WTC11 (cell line): ENCODE measurements around the gene CIB1. TPM values are rescaled to one million over a fixed set of nuclear protein-coding genes. Genes with fewer than 3 reads are reported as not detected.
A peak's percentile ranks its signal among the peaks of the same experiment; 100 is the strongest.

Source experiments
- ATAC-seq: fragments of 200-7000 bp; cut with Tn5 transposase; 2 replicates; pipeline ENCODE4 v1.10.0; 2021; ENCODE audit warnings: mild to moderate bottlenecking, moderate library complexity
- CTCF ChIA-PET: fragments of 300-600 bp; sonication (Branson Sonifier 250); formaldehyde crosslinking; loops from one replicate; lab custom pipeline; 2021; ENCODE audit warnings: antibody characterized with exemption; lab: Charles Lee
- POLR2A ChIA-PET: fragments of 350-600 bp; sonication (Branson Sonifier 250); formaldehyde crosslinking; loops from one replicate; lab custom pipeline; 2021; ENCODE audit warnings: antibody characterized with exemption; lab: Charles Lee
- DNase-seq: peaks from one replicate; pipeline ENCODE4 v3.0.0; 2021; ENCODE audit warnings: low spot score
- H3K27ac Mint-ChIP-seq: 2 replicates; pipeline ENCODE4 v1.8.0; 2021; ENCODE audit warnings: mixed read lengths
- H3K27me3 Mint-ChIP-seq: 2 replicates; pipeline ENCODE4 v1.8.0; 2021; ENCODE audit warnings: low read depth, mild to moderate bottlenecking, moderate library complexity, mixed read lengths
- H3K36me3 Mint-ChIP-seq: 2 replicates; pipeline ENCODE4 v1.8.0; 2021; ENCODE audit warnings: mixed read lengths
- H3K4me1 Mint-ChIP-seq: 2 replicates; pipeline ENCODE4 v1.8.0; 2022; ENCODE audit warnings: mixed read lengths
- H3K4me3 Mint-ChIP-seq: 2 replicates; pipeline ENCODE4 v1.8.0; 2021; ENCODE audit warnings: mild to moderate bottlenecking, moderate library complexity, mixed read lengths
- H3K9me3 Mint-ChIP-seq: 2 replicates; pipeline ENCODE4 v1.8.0; 2021; ENCODE audit warnings: mixed read lengths
- FOXJ3 ChIP-seq: sonication (generic); formaldehyde crosslinking; IDR thresholded peaks from 2 replicates; pipeline ENCODE4 v1.9.0; 2021; ENCODE audit warnings: missing genetic modification reagents, mild to moderate bottlenecking, borderline replicate concordance
- GRHL2 ChIP-seq: fragments of 250-450 bp; sonication (Bioruptor Pico); IDR thresholded peaks from 2 replicates; pipeline ENCODE4 v1.8.0; 2022; ENCODE audit warnings: mild to moderate bottlenecking, moderate library complexity; ENCODE audit not compliant: insufficient replicate concordance, severe bottlenecking
- KAT7 ChIP-seq: sonication (generic); formaldehyde crosslinking; IDR thresholded peaks from 2 replicates; pipeline ENCODE4 v1.8.1; 2023; ENCODE audit warnings: missing genetic modification reagents, mild to moderate bottlenecking, borderline replicate concordance
- RELA ChIP-seq: sonication (generic); formaldehyde crosslinking; IDR thresholded peaks from 2 replicates; pipeline ENCODE4 v1.8.1; 2022; ENCODE audit warnings: missing genetic modification reagents, mild to moderate bottlenecking, borderline replicate concordance
- TEAD4 ChIP-seq: sonication (generic); formaldehyde crosslinking; IDR thresholded peaks from 2 replicates; pipeline ENCODE4 v1.8.0; 2022; ENCODE audit warnings: mild to moderate bottlenecking, missing genetic modification reagents
- ZNF138 ChIP-seq: sonication (generic); formaldehyde crosslinking; conservative IDR thresholded peaks from 2 replicates; pipeline ENCODE4 v1.8.1; 2022; ENCODE audit warnings: mild to moderate bottlenecking, moderate library complexity, missing genetic modification reagents
- ZNF263 ChIP-seq: sonication (generic); formaldehyde crosslinking; IDR thresholded peaks from 2 replicates; pipeline ENCODE4 v1.8.1; 2022; ENCODE audit warnings: low read depth, mild to moderate bottlenecking, moderate library complexity, missing genetic modification reagents
- ZNF317 ChIP-seq: sonication (generic); formaldehyde crosslinking; IDR thresholded peaks from 2 replicates; pipeline ENCODE4 v1.8.1; 2023; ENCODE audit warnings: low read depth, mild to moderate bottlenecking, moderate library complexity, missing genetic modification reagents, borderline replicate concordance
- total RNA-seq: library from RNA; stranded (reverse); gene quantifications from 3 replicates; pipeline ENCODE4 v1.2.3, GENCODE V29; 2021
- TF ChIP-seq, protein P1 (sequence below): sonication (generic); formaldehyde crosslinking; IDR thresholded peaks from 2 replicates; pipeline ENCODE4 v1.8.1; 2023; ENCODE audit warnings: mild to moderate bottlenecking, missing genetic modification reagents, borderline replicate concordance
- TF ChIP-seq, protein P2 (sequence below): sonication (generic); formaldehyde crosslinking; IDR thresholded peaks from 2 replicates; pipeline ENCODE4 v1.8.1; 2022; ENCODE audit warnings: mild to moderate bottlenecking, missing genetic modification reagents, moderate library complexity, borderline replicate concordance

Gene CIB1
- total RNA-seq, 1 experiment from 2014 or later, result 29.6 TPM

DNA sequence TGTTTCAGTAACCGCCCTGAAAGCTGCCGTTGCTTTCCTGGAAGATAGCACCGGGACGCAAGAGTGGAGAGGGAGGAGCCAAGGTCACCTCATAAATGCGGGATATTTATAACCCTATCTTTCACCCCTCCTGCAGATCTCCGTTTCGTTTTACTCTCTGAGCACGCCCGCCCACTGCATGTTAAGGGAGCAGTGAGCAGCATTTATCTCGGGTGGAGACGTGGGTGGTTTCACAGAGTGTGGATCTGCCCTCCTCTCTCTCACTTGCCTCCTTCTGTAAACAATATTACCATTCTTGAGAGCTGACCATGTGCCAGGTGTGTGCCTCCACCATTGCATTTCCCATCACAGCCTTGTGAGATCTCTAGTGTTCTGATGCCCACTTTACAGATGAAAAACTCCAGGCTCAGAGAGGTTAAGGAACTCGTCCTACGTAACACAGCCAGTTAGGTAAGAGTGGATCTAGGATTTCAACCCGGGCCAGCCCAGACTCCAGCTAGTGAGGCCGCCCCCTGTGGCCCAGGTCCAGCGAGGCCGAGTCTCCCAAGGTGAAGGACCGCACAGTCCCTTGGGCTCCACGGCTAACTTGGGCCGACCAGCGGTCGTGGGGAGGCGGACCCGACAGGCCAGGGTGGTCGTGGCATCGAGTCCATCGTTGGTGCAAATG, 49.5 kb downstream of the CIB1 start (continued):
- TF ChIP-seq, protein P1, sequence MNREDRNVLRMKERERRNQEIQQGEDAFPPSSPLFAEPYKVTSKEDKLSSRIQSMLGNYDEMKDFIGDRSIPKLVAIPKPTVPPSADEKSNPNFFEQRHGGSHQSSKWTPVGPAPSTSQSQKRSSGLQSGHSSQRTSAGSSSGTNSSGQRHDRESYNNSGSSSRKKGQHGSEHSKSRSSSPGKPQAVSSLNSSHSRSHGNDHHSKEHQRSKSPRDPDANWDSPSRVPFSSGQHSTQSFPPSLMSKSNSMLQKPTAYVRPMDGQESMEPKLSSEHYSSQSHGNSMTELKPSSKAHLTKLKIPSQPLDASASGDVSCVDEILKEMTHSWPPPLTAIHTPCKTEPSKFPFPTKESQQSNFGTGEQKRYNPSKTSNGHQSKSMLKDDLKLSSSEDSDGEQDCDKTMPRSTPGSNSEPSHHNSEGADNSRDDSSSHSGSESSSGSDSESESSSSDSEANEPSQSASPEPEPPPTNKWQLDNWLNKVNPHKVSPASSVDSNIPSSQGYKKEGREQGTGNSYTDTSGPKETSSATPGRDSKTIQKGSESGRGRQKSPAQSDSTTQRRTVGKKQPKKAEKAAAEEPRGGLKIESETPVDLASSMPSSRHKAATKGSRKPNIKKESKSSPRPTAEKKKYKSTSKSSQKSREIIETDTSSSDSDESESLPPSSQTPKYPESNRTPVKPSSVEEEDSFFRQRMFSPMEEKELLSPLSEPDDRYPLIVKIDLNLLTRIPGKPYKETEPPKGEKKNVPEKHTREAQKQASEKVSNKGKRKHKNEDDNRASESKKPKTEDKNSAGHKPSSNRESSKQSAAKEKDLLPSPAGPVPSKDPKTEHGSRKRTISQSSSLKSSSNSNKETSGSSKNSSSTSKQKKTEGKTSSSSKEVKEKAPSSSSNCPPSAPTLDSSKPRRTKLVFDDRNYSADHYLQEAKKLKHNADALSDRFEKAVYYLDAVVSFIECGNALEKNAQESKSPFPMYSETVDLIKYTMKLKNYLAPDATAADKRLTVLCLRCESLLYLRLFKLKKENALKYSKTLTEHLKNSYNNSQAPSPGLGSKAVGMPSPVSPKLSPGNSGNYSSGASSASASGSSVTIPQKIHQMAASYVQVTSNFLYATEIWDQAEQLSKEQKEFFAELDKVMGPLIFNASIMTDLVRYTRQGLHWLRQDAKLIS, result no peak
- TF ChIP-seq, protein P2, sequence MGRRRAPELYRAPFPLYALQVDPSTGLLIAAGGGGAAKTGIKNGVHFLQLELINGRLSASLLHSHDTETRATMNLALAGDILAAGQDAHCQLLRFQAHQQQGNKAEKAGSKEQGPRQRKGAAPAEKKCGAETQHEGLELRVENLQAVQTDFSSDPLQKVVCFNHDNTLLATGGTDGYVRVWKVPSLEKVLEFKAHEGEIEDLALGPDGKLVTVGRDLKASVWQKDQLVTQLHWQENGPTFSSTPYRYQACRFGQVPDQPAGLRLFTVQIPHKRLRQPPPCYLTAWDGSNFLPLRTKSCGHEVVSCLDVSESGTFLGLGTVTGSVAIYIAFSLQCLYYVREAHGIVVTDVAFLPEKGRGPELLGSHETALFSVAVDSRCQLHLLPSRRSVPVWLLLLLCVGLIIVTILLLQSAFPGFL (CRISPR knock-in tag), result no peak
- TF ChIP-seq RELA (CRISPR knock-in tag) (no peak), ZNF317 (CRISPR knock-in tag) (no peak), KAT7 (0 out of 2 replicates have a peak, but pooled peaks have one; percentile 28), TEAD4 (CRISPR knock-in tag) (no peak), FOXJ3 (CRISPR knock-in tag) (no peak)
- TF ChIP-seq, all 79 proteins: peak for 4

DNA sequence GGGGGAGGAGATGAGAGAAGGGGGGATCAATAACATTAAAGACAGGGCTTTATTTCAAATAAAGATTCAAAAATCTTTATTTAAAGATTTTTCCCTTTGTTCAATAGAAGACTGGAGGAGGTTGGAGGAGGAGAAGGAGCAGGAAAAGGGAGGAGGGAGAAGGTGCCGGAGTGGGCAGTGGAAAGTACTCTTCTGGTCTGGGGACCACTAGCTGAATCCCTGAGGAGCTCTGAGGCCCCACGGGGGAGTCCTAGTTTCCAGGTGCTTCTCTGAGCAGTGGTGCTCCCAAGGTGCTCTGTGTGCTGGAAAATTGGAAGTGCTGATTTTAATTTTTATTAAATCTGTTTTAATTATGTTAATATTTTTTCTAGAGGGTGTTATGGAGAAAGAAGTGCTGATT, 52.0 kb downstream of the CIB1 start:
- Mint-ChIP-seq H3K36me3 (no peaks in the 10 kb centered on the region), H3K27ac (no peak overlapping the region), H3K9me3 (no peaks in the 10 kb centered on the region), H3K27me3 (no peaks in the 10 kb centered on the region; the same call in 1 of the 2 replicates), H3K4me3 (no peak overlapping the region), H3K4me1 (peaks cover 41% of the 10 kb centered on the region)
- TF ChIP-seq GRHL2 (CRISPR knock-in tag) (no peak), ZNF317 (CRISPR knock-in tag) (no peak), TEAD4 (CRISPR knock-in tag) (no peak), ZNF263 (CRISPR knock-in tag) (peak; percentile 62; the same call in 1 of the 2 replicates), ZNF138 (CRISPR knock-in tag) (no peak)
- POLR2A ChIA-PET, result interaction anchor here (0.7 kb wide), 1 partner anchor 38 kb away, joined by 3 read pairs; no protein-coding TSS in a partner anchor
- ATAC-seq (no peak), DNase-seq (no peak)
- CTCF ChIA-PET, result interaction anchor here (0.7 to 1.6 kb wide), 3 partner anchors 13 to 40 kb away, joined by 4 to 9 read pairs (median 6); no protein-coding TSS in a partner anchor

Other genes with a start within 250 kb of the CIB1 start
- 22.3 to 25.9 TPM (median 24.0 TPM) in 3 replicates for gene ZNF710, start 232.6 kb downstream of the CIB1 start, total RNA-seq
- gene IDH2, start 131.5 kb downstream of the CIB1 start, total RNA-seq, result 53.3 to 80.3 TPM (median 72.3 TPM) in 3 replicates
- gene SEMA4B, start 32.6 kb downstream of the CIB1 start, total RNA-seq, result 50.1 to 53.3 TPM (median 50.2 TPM) in 3 replicates
- 2.6 to 6.7 TPM (median 5.3 TPM) in 3 replicates for gene GDPGP1, start 268 bp upstream of the CIB1 start, total RNA-seq
- gene TTLL13, start 15.6 kb upstream of the CIB1 start, total RNA-seq, result 0.18 to 0.76 TPM (median 0.48 TPM) in 3 replicates
- gene NGRN, start 31.7 kb upstream of the CIB1 start, total RNA-seq, result 77.8 to 88.5 TPM (median 88.1 TPM) in 3 replicates
- 2.6 to 3.6 TPM (median 2.9 TPM) in 3 replicates for gene ZNF774, start 118.3 kb upstream of the CIB1 start, total RNA-seq
- gene IQGAP1, start 154.3 kb upstream of the CIB1 start, total RNA-seq, result 83.0 to 106 TPM (median 86.8 TPM) in 3 replicates